Gastroesophageal sphincter (tissue), 3 donors: ENCODE measurements around the gene PTPRO.
A peak's percentile ranks its signal among the peaks of the same experiment; 100 is the strongest.

ENCODE experiments used
- POLR2A ChIP-seq, 2 donors: fragments of 450-650 bp; IDR thresholded peaks; one replicate each; pipeline ENCODE4 v1.6.1; 2017; ENCODE audit warnings: antibody characterized with exemption in 2 of 2, mild to moderate bottlenecking in 2 of 2, moderate library complexity in 1 of 2
- POLR2AphosphoS5 ChIP-seq: sonication (generic); formaldehyde crosslinking; IDR thresholded peaks from one replicate; pipeline ENCODE4 v1.6.1; 2017; ENCODE audit warnings: antibody characterized with exemption
- TF ChIP-seq, protein P1 (sequence below), 4 experiments: fragments of 200-600 bp in 2 of 4; fragments of 450-650 bp in 2 of 4; sonication (generic) in 1 of 4; IDR thresholded peaks; one replicate each; pipeline ENCODE4 v1.5.1; 2017 to 2019; ENCODE audit warnings: antibody characterized with exemption in 4 of 4, mild to moderate bottlenecking in 2 of 4, moderate library complexity in 2 of 4

DNA sequence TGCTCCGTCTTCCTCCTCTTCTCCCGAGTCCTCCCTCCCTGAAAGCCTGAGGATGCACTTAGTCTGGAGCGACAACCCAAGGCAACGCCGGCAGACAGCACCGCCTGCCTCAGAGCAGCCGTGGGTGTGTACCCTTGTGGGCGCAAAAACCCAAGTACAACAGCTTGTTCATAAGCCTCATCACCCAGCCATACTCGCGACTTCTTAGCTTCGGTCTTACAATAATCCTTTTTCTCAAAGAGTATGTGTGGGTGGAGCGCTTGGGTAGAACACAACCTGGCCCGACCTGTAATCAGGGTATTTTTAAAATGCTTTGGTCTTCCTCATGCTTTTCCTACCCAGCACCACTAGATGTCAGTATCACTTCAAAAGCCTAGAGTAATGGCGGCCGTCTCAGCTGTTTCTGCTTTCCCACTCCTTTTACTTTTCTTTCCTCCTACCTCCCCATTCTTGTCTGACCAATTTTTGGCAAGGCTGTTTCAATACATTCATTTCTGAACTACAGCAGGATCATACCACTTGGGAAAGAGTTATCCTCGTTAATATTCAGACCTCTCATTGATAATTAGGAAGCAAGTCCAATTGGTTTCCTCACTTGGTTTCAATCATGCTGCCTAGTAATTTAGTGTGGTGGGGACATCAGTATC lies 268.0 kb downstream of the PTPRO start:
- TF ChIP-seq POLR2A (IDR thresholded peaks at IDR 0.05) (no peak), POLR2AphosphoS5 (no peak)
- TF ChIP-seq, protein P1, sequence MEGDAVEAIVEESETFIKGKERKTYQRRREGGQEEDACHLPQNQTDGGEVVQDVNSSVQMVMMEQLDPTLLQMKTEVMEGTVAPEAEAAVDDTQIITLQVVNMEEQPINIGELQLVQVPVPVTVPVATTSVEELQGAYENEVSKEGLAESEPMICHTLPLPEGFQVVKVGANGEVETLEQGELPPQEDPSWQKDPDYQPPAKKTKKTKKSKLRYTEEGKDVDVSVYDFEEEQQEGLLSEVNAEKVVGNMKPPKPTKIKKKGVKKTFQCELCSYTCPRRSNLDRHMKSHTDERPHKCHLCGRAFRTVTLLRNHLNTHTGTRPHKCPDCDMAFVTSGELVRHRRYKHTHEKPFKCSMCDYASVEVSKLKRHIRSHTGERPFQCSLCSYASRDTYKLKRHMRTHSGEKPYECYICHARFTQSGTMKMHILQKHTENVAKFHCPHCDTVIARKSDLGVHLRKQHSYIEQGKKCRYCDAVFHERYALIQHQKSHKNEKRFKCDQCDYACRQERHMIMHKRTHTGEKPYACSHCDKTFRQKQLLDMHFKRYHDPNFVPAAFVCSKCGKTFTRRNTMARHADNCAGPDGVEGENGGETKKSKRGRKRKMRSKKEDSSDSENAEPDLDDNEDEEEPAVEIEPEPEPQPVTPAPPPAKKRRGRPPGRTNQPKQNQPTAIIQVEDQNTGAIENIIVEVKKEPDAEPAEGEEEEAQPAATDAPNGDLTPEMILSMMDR (IDR thresholded peaks at IDR 0.05) = peak; percentile 87 to 95 (median 93)
